Fibroblast of the aortic adventitia (primary cell): Measurements from ENCODE around the gene NHP2. TPM values are rescaled to one million over a fixed set of nuclear protein-coding genes. Genes with fewer than 3 reads are reported as not detected.

Experiments used
- DNase-seq: peaks from one replicate; pipeline ENCODE4 v3.0.0-alpha.2; 2010; ENCODE audit warnings: low read depth
- H3K4me3 ChIP-seq: 2 replicates; pipeline ENCODE4 v1.5.1; 2011; ENCODE audit warnings: low read depth, mild to moderate bottlenecking, control low read depth, low read length, moderate library complexity
- CTCF ChIP-seq: IDR thresholded peaks from 2 replicates; pipeline ENCODE4 v1.5.1; 2011; ENCODE audit warnings: mild to moderate bottlenecking, low read length, control low read depth, inconsistent platforms; ENCODE audit not compliant: insufficient read depth
- total RNA-seq: library from RNA; depleted of rRNA; stranded (reverse); fragments of >200 nt; gene quantifications from 2 replicates; pipeline ENCODE4 v1.2.3, GENCODE V29; 2012; ENCODE audit warnings: low replicate concordance

NHP2 gene
- total RNA-seq, 1 donor, result 162 TPM

GRCh38 chr5:178145965-178146820 is 7.5 kb downstream of the NHP2 start:
- TF ChIP-seq CTCF, result peak; percentile 69
- peak; percentile 33 for DNase-seq
- no peak overlapping the region for H3K4me3 ChIP-seq

DNA sequence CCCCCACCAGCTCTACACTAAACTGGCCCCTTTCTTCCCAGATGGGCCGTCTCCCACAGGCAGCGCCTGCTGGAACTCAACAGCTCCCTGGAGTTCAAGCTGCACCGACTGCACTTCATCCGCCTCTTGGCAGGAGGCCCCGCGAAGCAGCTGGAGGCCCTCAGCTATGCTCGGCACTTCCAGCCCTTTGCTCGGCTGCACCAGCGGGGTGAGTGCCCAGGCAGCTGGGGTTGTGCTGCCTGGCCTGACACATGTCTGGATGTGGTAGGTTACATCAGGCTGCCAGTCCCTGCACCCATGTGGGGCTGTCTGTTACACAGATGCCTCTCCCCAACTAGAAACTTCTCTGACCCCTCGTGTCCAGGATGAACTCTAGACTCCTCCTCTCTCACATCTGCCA is 9.8 kb downstream of the NHP2 start:
- no peak for TF ChIP-seq CTCF
- DNase-seq, result peak; percentile 57
- H3K4me3 ChIP-seq, result no peak overlapping the region

- no peak for DNase-seq
Observed at GRCh38 chr5:178143246-178143645, 10.4 kb downstream of the NHP2 start.

GRCh38 chr5:178142642-178143041 is 11.0 kb downstream of the NHP2 start:
- no peak for DNase-seq
- H3K4me3 ChIP-seq, result no peak overlapping the region
- TF ChIP-seq CTCF, result no peak

More at GRCh38 chr5:178143246-178143645, 10.4 kb downstream of the NHP2 start:
- no peak overlapping the region for H3K4me3 ChIP-seq
- no peak for TF ChIP-seq CTCF

- H3K4me3 ChIP-seq, result no peak overlapping the region
- no peak for DNase-seq
- TF ChIP-seq CTCF, result no peak
Observed at GRCh38 chr5:178141550-178141949, 12.1 kb downstream of the NHP2 start.

GRCh38 chr5:178137991-178138390 is 15.7 kb downstream of the NHP2 start:
- no peak for DNase-seq
- TF ChIP-seq CTCF, result no peak
- H3K4me3 ChIP-seq, result no peak overlapping the region

GRCh38 chr5:178136990-178137389 is 16.7 kb downstream of the NHP2 start:
- no peak for DNase-seq
- no peak overlapping the region for H3K4me3 ChIP-seq
- no peak for TF ChIP-seq CTCF
